ENCODE measurements around the gene HELZ. TPM values are rescaled to one million over a fixed set of nuclear protein-coding genes. Genes with fewer than 3 reads are reported as not detected.

The HELZ gene
- polyA plus RNA-seq, 1 of the 3 experiments (the other 2 are of a cell fraction) = 4.3 TPM

- Histone ChIP-seq H3K36me3 (replicated peaks in 1 of 2; ENCODE audit: control insufficient read depth in 1 of 2, insufficient read depth in 2 of 2, low read length in 1 of 2) (peaks cover 73 to 80% of the 10 kb centered on the region in 2 experiments), H3K27ac (ENCODE audit: low read depth in 2 of 2, low read length in 1 of 2) (no peak overlapping the region; a peak in 1 of 4 replicates), H3K4me3 (ENCODE audit: low read depth in 2 of 2, low read length in 1 of 2) (no peak overlapping the region), H3K27me3 (ENCODE audit: insufficient read depth) (no peaks in the 10 kb centered on the region), H3F3A (replicated peaks; ENCODE audit: insufficient read depth) (no peaks in the 10 kb centered on the region), H2AFZ (ENCODE audit: low read depth) (no peak overlapping the region), H3K4me2 (no peak overlapping the region), H3K9me3 (peaks cover 12% of the 10 kb centered on the region), H3K79me2 (ENCODE audit: insufficient read depth) (no peaks in the 10 kb centered on the region), H3K9ac (no peak overlapping the region), H3K9me2 (no peaks in the 10 kb centered on the region), H4K20me1 (ENCODE audit: insufficient read depth) (no peaks in the 10 kb centered on the region), H3K4me1 (ENCODE audit: control insufficient read depth in 1 of 2, insufficient read depth in 2 of 2, low read depth in 1 of 2, low read length in 1 of 2) (peaks cover 0 to 5% of the 10 kb centered on the region in 2 experiments; a peak in 2 of 4 replicates)
- WGBS (ENCODE audit: low lambda C conversion rate) = 97% methylated on average over 1 of the region's 1 CpG
- no peak for DNase-seq
- CTCF ChIA-PET = interaction anchor here (0.9 to 1.6 kb wide), 4 partner anchors 8 to 267 kb away, joined by 3 to 4 read pairs (median 3); no protein-coding TSS in a partner anchor
- TF ChIP-seq CHD2 (IDR thresholded peaks at IDR 0.05; ENCODE audit: low read length, partially characterized antibody) (no peak), RXRA (IDR thresholded peaks at IDR 0.05; ENCODE audit: borderline replicate concordance, low read depth) (no peak), RCOR1 (IDR thresholded peaks at IDR 0.05; ENCODE audit: low read length) (no peak), FOXM1 (IDR thresholded peaks at IDR 0.05; ENCODE audit: low read depth) (no peak)
- POLR2A ChIA-PET = no interaction called here
Measured at GRCh38 chr17:67111808-67112207, 133.2 kb downstream of the HELZ start.

- ChIA-PET CTCF (interaction anchor here (1.2 to 1.6 kb wide), 3 partner anchors 11 to 268 kb away, joined by 3 read pairs; no protein-coding TSS in a partner anchor), POLR2A (no interaction called here)
- Histone ChIP-seq H3K4me2 (no peak overlapping the region), H3K4me1 (ENCODE audit: control insufficient read depth in 1 of 2, insufficient read depth in 2 of 2, low read depth in 1 of 2, low read length in 1 of 2) (peaks cover 0 to 5% of the 10 kb centered on the region in 2 experiments; a peak in 2 of 4 replicates), H3K36me3 (replicated peaks in 1 of 2; ENCODE audit: control insufficient read depth in 1 of 2, insufficient read depth in 2 of 2, low read length in 1 of 2) (peaks cover 72 to 83% of the 10 kb centered on the region in 2 experiments), H3K4me3 (ENCODE audit: low read depth in 2 of 2, low read length in 1 of 2) (no peak overlapping the region), H2AFZ (ENCODE audit: low read depth) (no peak overlapping the region), H3K27me3 (ENCODE audit: insufficient read depth) (no peaks in the 10 kb centered on the region), H3K9me3 (peaks cover 10% of the 10 kb centered on the region; the same call in 1 of the 2 replicates), H3K27ac (ENCODE audit: low read depth in 2 of 2, low read length in 1 of 2) (peak overlapping the region in 1 of 2 experiments; percentile 31; a peak in 1 of 4 replicates), H3K9me2 (no peaks in the 10 kb centered on the region), H3K79me2 (ENCODE audit: insufficient read depth) (no peaks in the 10 kb centered on the region), H3F3A (replicated peaks; ENCODE audit: insufficient read depth) (no peaks in the 10 kb centered on the region), H4K20me1 (ENCODE audit: insufficient read depth) (no peaks in the 10 kb centered on the region), H3K9ac (no peak overlapping the region)
- no peak for DNase-seq
- TF ChIP-seq SMC3 (IDR thresholded peaks at IDR 0.05; ENCODE audit: low read depth, low read length) (no peak), GABPA (IDR thresholded peaks at IDR 0.05; ENCODE audit: low read depth) (no peak)
- WGBS (ENCODE audit: low lambda C conversion rate) = 95% methylated on average over 2 of the region's 2 CpGs
Measured at GRCh38 chr17:67111327-67111726, 133.7 kb downstream of the HELZ start.

GRCh38 chr17:67110619-67111018 is 134.4 kb downstream of the HELZ start:
- peaks cover 3% of the 10 kb centered on the region for H3F3A ChIP-seq (replicated peaks; ENCODE audit: insufficient read depth)
- CTCF ChIA-PET = interaction anchor here (0.6 to 1.5 kb wide), 4 partner anchors 11 to 665 kb away, joined by 3 read pairs; no protein-coding TSS in a partner anchor
- H3K79me2 ChIP-seq (ENCODE audit: insufficient read depth) = no peaks in the 10 kb centered on the region
- no peaks in the 10 kb centered on the region for H3K27me3 ChIP-seq (ENCODE audit: insufficient read depth)
- H3K4me3 ChIP-seq (ENCODE audit: low read depth in 2 of 2, low read length in 1 of 2) = no peak overlapping the region
- H3K27ac ChIP-seq (ENCODE audit: low read depth in 2 of 2, low read length in 1 of 2) = peak overlapping the region in 1 of 2 experiments; percentile 31; a peak in 2 of 4 replicates
- H3K4me2 ChIP-seq = no peak overlapping the region
- no peaks in the 10 kb centered on the region for H3K9me2 ChIP-seq
- DNase-seq = no peak
- peaks cover 65 to 81% of the 10 kb centered on the region in 2 experiments for H3K36me3 ChIP-seq (replicated peaks in 1 of 2; ENCODE audit: control insufficient read depth in 1 of 2, insufficient read depth in 2 of 2, low read length in 1 of 2)
- no peak overlapping the region for H2AFZ ChIP-seq (ENCODE audit: low read depth)
- peaks cover 3% of the 10 kb centered on the region; the same call in 1 of the 2 replicates for H3K9me3 ChIP-seq
- no peak overlapping the region for H3K9ac ChIP-seq
- H4K20me1 ChIP-seq (ENCODE audit: insufficient read depth) = no peaks in the 10 kb centered on the region
- H3K4me1 ChIP-seq (ENCODE audit: control insufficient read depth in 1 of 2, insufficient read depth in 2 of 2, low read depth in 1 of 2, low read length in 1 of 2) = peaks cover 0 to 5% of the 10 kb centered on the region in 2 experiments; a peak in 2 of 4 replicates
- TF ChIP-seq MEF2A (IDR thresholded peaks at IDR 0.05; ENCODE audit: borderline replicate concordance, low read depth) (no peak), TAF1 (IDR thresholded peaks at IDR 0.05; ENCODE audit: borderline replicate concordance, low read depth, low read length) (no peak), REST (IDR thresholded peaks at IDR 0.05; ENCODE audit: low read depth, low read length) (no peak)
- POLR2A ChIA-PET = no interaction called here
- WGBS (ENCODE audit: low lambda C conversion rate) = 96% methylated on average over 3 of the region's 3 CpGs
